ENCODE data around the gene TFR2.
A peak's percentile ranks its signal among the peaks of the same experiment; 100 is the strongest.

Gene TFR2

DNA sequence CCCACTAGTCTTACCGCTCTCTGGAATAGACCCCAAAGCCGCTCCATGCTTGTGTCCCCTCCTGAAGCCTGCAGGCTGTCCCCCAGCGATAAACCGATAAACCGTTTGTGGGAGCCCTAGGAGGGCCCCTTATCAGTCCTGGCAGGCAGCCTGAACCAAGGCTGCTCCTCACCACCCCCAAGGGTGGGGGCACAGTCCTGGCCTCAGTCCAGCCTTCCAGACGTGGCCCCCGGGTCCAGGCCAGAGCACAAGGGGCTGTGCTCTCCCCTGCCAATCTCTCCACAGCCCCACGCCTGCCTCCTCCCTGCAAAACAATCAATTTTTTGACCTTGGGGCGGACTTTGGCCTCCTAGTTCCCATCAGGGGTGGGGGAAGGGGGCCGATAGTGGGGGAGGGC, at the start of gene TFR2:
TSS of gene TFR2 (minus strand) at position 90 of the 397 bp plus-strand sequence. CDS start at position 47, 43 bp downstream.
- DNase-seq (ENCODE audit: low spot score): no peak

- DNase-seq (ENCODE audit: low spot score): no peak
Observed at GRCh38 chr7:100689230-100690135, 48.1 kb upstream of the TFR2 start.

- DNase-seq (ENCODE audit: low spot score): no peak
Observed at GRCh38 chr7:100688326-100688860, 47.0 kb upstream of the TFR2 start.

- DNase-seq (ENCODE audit: low spot score): peak; percentile 61
Observed at GRCh38 chr7:100687751-100688300, 46.5 kb upstream of the TFR2 start.

DNA sequence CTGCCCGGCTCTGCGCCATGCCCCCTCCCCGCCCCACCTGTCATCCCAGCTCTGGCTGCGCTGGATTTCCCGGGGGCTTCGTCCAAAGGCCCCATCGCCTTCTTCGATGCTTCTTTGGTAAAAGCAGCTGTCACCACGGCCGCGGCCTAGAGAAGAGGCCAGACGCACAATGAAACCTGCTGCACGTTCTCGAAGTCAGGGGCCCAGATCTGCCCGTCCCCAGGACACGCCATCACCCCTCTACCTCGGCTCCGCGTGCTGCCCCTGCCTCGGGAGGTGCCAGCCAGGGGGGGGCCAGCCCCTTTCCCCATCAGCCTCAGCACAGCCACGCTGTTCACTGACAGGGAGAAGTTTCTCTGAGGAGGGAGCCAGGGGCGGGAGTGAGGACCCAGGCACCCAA, 45.9 kb upstream of the TFR2 start:
- peak; percentile 5 for DNase-seq (ENCODE audit: low spot score)

GRCh38 chr7:100686822-100687211, 45.5 kb upstream of the TFR2 start:
- DNase-seq (ENCODE audit: low spot score): peak; percentile 5

DNA sequence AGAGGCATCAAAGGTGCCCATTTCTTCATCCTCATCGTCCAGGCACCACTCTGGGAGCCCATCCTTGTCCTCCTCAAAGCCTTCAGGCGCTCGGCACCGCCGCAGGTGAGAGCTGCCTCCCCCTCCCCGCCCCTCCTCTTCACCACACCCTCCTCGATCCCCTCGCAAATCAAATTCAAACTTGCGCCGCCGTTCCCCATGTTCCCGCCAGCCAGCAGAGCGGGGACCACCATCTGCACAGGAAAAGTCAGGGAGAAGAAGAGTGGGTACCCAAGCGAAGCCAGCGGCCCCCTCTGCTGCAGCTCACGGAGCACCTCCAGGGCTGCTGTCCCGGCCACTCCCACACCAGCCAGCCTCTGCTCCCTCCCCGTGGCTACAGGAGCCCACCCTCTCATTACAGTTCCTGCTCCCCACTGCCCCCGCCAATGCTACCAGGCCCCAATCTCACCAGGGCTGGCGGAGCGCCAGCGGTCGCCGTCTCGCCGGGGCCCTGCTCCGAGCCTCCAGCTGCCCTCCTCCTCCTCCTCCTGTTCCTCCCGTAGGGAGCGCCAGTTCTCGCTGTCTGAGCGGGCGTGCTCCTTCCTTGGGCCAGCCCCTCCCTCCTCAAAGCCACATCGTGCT, 45.0 kb upstream of the TFR2 start:
- peak; percentile 5 for DNase-seq (ENCODE audit: low spot score)

- peak; percentile 7 for DNase-seq (ENCODE audit: low spot score)
Observed at GRCh38 chr7:100685631-100686145, 44.3 kb upstream of the TFR2 start.

GRCh38 chr7:100685049-100685605, 43.8 kb upstream of the TFR2 start:
- DNase-seq (ENCODE audit: low spot score): peak; percentile 10

DNA sequence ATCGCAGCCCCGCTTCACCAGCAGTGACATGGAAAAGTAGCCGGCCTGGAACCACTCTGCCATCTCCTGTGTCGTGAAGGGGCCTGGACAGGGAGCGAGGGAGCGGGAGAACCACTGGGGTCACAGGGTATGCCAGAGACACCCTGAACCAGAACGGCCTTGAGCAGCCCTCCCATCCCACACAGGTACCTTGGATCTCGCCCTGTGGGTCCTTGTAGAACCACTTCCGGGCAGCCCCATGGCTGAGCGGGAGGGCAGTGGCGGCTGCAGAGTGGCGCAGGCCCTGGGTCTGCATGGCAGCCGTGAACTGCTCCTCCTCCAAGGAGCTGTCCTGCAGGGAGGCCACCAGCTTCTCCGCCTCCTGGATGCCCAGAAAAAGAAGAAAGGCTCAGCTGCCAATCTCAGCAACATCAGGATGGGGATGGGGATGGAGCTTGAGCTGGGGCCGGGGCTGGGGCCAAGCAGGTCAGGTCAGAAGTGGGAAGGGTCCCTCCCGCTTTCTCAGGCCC, 43.2 kb upstream of the TFR2 start:
- DNase-seq (ENCODE audit: low spot score): peak; percentile 7

GRCh38 chr7:100683659-100684533, 42.5 kb upstream of the TFR2 start:
- peak; percentile 10 for DNase-seq (ENCODE audit: low spot score)

GRCh38 chr7:100682991-100683658, 41.8 kb upstream of the TFR2 start:
- peak; percentile 14 for DNase-seq (ENCODE audit: low spot score)

- DNase-seq (ENCODE audit: low spot score): peak; percentile 17
Observed at GRCh38 chr7:100682228-100682741, 40.9 kb upstream of the TFR2 start.

- DNase-seq (ENCODE audit: low spot score): peak; percentile 12
Observed at GRCh38 chr7:100681491-100682227, 40.3 kb upstream of the TFR2 start.

DNA sequence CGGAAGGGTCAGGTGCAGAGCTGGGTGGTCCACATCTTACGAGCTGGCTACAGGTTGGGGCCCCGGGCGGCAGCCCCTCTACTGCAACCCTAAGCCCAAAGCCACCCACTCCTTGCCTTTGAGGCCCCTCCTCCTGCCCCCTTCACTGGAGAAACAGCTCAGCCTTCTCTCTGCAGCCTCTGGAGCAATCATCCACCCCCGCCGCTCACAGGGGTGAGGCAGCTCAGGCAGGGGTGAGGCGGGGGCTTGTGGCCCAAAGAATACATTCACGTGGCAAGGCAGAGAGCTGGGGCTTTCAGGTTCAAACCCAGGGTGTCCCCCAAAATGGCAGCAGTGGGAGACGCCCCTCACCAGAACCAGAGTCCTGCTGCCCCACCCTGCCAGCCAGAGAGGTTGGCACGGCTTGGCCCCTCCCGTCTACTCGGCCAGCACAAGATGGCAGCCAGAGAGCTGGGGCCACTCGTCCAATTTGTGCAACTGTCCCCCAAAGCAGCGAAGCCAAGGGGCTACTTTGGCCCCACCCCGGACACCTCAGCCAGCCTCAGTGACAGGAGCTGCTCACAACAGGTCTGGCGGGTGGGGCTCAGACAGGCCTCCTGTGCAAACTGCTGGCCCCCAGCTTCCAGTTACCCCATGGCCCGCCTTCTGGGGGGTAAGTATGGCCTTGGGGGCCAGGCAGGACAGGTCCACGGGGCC, 39.4 kb upstream of the TFR2 start:
- DNase-seq (ENCODE audit: low spot score): peak; percentile 13

GRCh38 chr7:100679927-100680575, 38.7 kb upstream of the TFR2 start:
- DNase-seq (ENCODE audit: low spot score): peak; percentile 47

DNA sequence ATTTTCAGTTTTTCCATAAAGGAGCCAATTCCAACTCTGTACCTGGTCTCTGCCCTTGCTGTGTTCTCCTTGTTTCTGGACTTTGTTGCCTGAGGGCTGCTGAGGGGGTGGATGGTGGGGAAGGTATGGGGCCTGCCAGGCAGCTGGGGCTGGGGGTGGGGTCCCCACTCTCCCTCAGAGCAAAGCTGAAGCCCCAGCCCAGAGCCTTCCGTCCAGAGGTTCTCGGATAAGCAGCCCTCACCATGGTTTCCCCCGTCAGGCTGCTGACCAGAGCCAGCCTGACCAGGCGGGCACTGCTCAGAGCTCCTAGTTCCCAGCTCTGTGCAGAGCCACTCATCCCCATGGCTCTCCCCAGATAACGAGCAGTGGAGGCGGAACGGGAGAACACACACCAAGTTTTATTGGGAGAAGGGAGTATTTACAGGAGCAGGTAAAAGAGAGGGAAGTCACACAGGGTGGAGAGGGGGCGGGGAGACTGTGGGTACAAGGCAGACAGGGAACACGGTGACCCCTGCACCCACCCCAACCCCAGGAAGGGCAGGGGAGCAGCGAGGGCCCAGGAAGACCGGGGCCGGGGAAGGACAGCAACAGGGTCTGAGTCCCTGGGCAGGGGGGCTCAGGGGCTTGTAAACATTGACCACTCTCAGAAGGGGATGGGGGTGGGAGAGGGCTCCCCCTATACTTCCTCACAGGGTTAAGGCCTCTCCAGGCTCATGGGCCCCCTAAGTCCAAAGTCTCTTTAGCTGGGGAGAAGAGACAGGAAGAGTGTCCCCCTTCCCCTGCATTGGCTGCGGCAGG, 38.0 kb upstream of the TFR2 start:
- no peak for DNase-seq (ENCODE audit: low spot score)
